Naive thymus-derived CD4-positive, alpha-beta T cell (primary cell): ENCODE data around the gene LRMDA. TPM values are rescaled to one million over a fixed set of nuclear protein-coding genes. Genes with fewer than 3 reads are reported as not detected.

ENCODE experiments used
- ATAC-seq: fragments of 150-1000 bp; cut with Tn5 transposase; 2 replicates; pipeline ENCODE4 v1.10.0; 2021; ENCODE audit warnings: mild to moderate bottlenecking, moderate library complexity
- CTCF ChIA-PET: fragments of 350-600 bp; sonication (Branson Sonifier 250); formaldehyde crosslinking; loops from one replicate; lab custom pipeline; 2021; ENCODE audit warnings: antibody characterized with exemption; lab: Charles Lee
- POLR2A ChIA-PET: fragments of 350-600 bp; sonication (Branson Sonifier 250); formaldehyde crosslinking; loops from one replicate; lab custom pipeline; 2021; ENCODE audit warnings: antibody characterized with exemption, inconsistent platforms; lab: Charles Lee
- DNase-seq, 9 donors: peaks; one replicate each; pipeline versions ENCODE4 v3.0.0 to v3.0.0-alpha.2; 2020 to 2022; ENCODE audit warnings: mixed read lengths in 1 of 9
- H3K27ac ChIP-seq: one replicate; pipeline ENCODE4 v1.7.0; 2013; ENCODE audit warnings: mild to moderate bottlenecking, low read depth, low read length, moderate library complexity
- H3K27me3 ChIP-seq, 2 donors: one replicate each; pipeline ENCODE4 v1.7.0; 2013; ENCODE audit warnings: low read length in 2 of 2, mild to moderate bottlenecking in 2 of 2, moderate library complexity in 2 of 2; ENCODE audit not compliant: control insufficient read depth in 2 of 2, insufficient read depth in 2 of 2
- H3K36me3 ChIP-seq, 3 experiments: 1 replicate in 2 of 3; 2 replicates in 1 of 3; pipeline ENCODE4 v1.7.0; 2013; ENCODE audit warnings: low read length in 3 of 3, mild to moderate bottlenecking in 3 of 3, moderate library complexity in 1 of 3; ENCODE audit not compliant: insufficient read depth in 3 of 3, control insufficient read depth in 2 of 3
- H3K4me1 ChIP-seq, 2 donors: one replicate each; pipeline ENCODE4 v1.7.0; 2013; ENCODE audit warnings: low read length in 2 of 2, mild to moderate bottlenecking in 2 of 2, moderate library complexity in 1 of 2; ENCODE audit not compliant: control insufficient read depth in 2 of 2, insufficient read depth in 2 of 2
- H3K4me3 ChIP-seq: 2 replicates; pipeline ENCODE4 v1.7.0; 2013; ENCODE audit warnings: mild to moderate bottlenecking, low read length
- H3K9me3 ChIP-seq, 3 experiments: 1 replicate in 2 of 3; 2 replicates in 1 of 3; pipeline ENCODE4 v1.7.0; 2013; ENCODE audit warnings: low read length in 3 of 3; ENCODE audit not compliant: control insufficient read depth in 2 of 3
- H3K27ac Mint-ChIP-seq, 9 donors: one replicate each; pipeline ENCODE4 v1.8.0; 2020 to 2022; ENCODE audit warnings: mixed read lengths in 9 of 9, mild to moderate bottlenecking in 8 of 9, moderate library complexity in 5 of 9, inconsistent platforms in 2 of 9
- H3K27me3 Mint-ChIP-seq, 5 donors: one replicate each; pipeline ENCODE4 v1.8.0; 2021 to 2022; ENCODE audit warnings: mixed read lengths in 5 of 5, mild to moderate bottlenecking in 1 of 5
- H3K36me3 Mint-ChIP-seq, 5 donors: one replicate each; pipeline ENCODE4 v1.8.0; 2020 to 2022; ENCODE audit warnings: mixed read lengths in 5 of 5, mild to moderate bottlenecking in 3 of 5, inconsistent platforms in 1 of 5
- H3K4me1 Mint-ChIP-seq, 7 donors: one replicate each; pipeline ENCODE4 v1.8.0; 2020 to 2022; ENCODE audit warnings: mixed read lengths in 7 of 7, mild to moderate bottlenecking in 3 of 7, inconsistent platforms in 1 of 7
- H3K4me3 Mint-ChIP-seq, 10 donors: one replicate each; pipeline ENCODE4 v1.8.0; 2020 to 2022; ENCODE audit warnings: mild to moderate bottlenecking in 10 of 10, mixed read lengths in 10 of 10, moderate library complexity in 6 of 10, inconsistent platforms in 2 of 10
- H3K9me3 Mint-ChIP-seq, 11 donors: one replicate each; pipeline ENCODE4 v1.8.0; 2020 to 2022; ENCODE audit warnings: mixed read lengths in 11 of 11, mild to moderate bottlenecking in 4 of 11, inconsistent platforms in 1 of 11, moderate library complexity in 1 of 11
- intact Hi-C, 2 donors: fragments of 100-400 bp; cut with micrococcal nuclease; formaldehyde crosslinking; loops; one replicate each; pipeline ENCODE4 v1.15.1; 2023
- polyA plus RNA-seq, 2 donors: library from polyadenylated mRNA; unstranded; fragments of 300-500 nt; fragmentation: Illumina TruSeq; gene quantifications; one replicate each; pipeline ENCODE4 v1.2.3, GENCODE V29; 2021
- total RNA-seq, 6 experiments: library from RNA in 5 of 6; stranded (reverse) in 5 of 6; gene quantifications; 1 replicate in 5 of 6; 2 replicates in 1 of 6; pipeline ENCODE4 v1.2.3 and lab custom pipeline; 2021 to 2026

LRMDA gene
- total and polyA plus RNA-seq, 7 experiments from 2014 or later, result 0.57 to 14.9 (median 3.0) TPM; not detected in 4

DNA sequence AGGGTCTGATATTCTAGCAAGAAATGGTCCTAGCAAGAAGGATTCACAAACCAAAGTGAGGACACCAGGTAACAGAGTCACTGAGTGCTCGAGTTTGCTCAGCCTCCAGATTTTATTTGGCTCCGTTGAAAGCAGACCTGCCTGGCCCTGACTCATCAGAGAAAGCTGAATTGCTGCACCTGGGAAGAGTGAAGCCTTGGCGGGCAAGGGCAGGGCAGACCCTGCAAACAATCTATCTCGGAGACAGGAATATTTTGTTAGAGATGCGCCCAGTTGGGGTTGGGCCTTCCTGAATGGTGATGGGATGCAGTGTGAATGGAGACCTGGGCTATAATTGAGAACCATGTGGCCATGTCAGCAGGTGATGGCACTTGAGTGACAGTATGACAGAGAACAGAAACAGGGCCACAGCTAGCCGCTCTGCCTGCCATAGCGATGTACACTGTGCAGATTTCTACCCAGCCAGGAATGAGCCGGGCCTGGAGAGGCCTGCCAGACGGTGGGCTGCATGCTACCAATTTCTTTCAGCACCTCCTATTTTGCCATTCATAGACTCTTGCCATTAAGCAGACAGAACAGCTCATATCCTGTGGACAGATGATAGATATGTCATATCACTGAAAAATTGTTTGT is 744.2 kb downstream of the LRMDA start:
- H3K4me1 Mint-ChIP-seq, result peaks cover 0 to 6% (median 0%) of the 10 kb centered on the region in 7 donors
- no peak overlapping the region for H3K27ac Mint-ChIP-seq
- no peak overlapping the region for H3K4me3 ChIP-seq
- DNase-seq (no peak), ATAC-seq (no peak)
- peaks cover 0 to 7% (median 1%) of the 10 kb centered on the region in 11 donors for H3K9me3 Mint-ChIP-seq
- peaks cover 0 to 5% (median 0%) of the 10 kb centered on the region in 5 donors for H3K36me3 Mint-ChIP-seq
- H3K36me3 ChIP-seq, result no peaks in the 10 kb centered on the region
- no peaks in the 10 kb centered on the region for H3K27me3 Mint-ChIP-seq
- H3K9me3 ChIP-seq, result no peaks in the 10 kb centered on the region
- H3K4me3 Mint-ChIP-seq, result no peak overlapping the region
- ChIA-PET CTCF (no interaction called here), POLR2A (no interaction called here)
- no peaks in the 10 kb centered on the region for H3K4me1 ChIP-seq
- H3K27ac ChIP-seq, result no peak overlapping the region
- H3K27me3 ChIP-seq, result no peaks in the 10 kb centered on the region
- intact Hi-C loops, result no loop called here

DNA sequence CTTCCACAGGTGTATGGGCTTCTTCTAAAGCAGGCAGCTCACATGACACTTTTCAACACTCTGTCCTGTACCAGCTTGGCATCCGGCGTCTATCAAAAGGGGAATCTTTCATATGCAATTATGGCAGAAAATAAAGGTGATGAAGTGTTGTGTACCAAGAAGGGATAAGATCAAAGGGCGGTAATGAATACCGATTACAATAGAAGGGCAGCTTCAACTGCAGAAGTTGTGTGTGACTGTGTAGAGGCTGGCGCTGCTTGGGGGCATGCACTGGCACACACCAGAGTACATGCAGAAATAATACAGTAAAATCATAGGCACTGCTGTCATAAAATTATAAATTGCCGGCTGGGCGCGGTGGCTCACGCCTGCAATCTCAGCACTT is 744.7 kb downstream of the LRMDA start:
- Mint-ChIP-seq H3K9me3 (peaks cover 0 to 8% (median 1%) of the 10 kb centered on the region in 11 donors), H3K4me3 (no peak overlapping the region), H3K36me3 (peaks cover 0 to 5% (median 0%) of the 10 kb centered on the region in 5 donors), H3K4me1 (peaks cover 0 to 6% (median 0%) of the 10 kb centered on the region in 7 donors), H3K27me3 (peaks cover 0 to 3% (median 0%) of the 10 kb centered on the region in 5 donors), H3K27ac (no peak overlapping the region)
- Histone ChIP-seq H3K4me1 (no peaks in the 10 kb centered on the region), H3K27ac (no peak overlapping the region), H3K9me3 (no peaks in the 10 kb centered on the region), H3K36me3 (no peaks in the 10 kb centered on the region), H3K4me3 (no peak overlapping the region), H3K27me3 (no peaks in the 10 kb centered on the region)
- CTCF ChIA-PET, result no interaction called here
- no peak for ATAC-seq
- DNase-seq, result no peak
- POLR2A ChIA-PET, result no interaction called here
- intact Hi-C loops, result no loop called here

DNA sequence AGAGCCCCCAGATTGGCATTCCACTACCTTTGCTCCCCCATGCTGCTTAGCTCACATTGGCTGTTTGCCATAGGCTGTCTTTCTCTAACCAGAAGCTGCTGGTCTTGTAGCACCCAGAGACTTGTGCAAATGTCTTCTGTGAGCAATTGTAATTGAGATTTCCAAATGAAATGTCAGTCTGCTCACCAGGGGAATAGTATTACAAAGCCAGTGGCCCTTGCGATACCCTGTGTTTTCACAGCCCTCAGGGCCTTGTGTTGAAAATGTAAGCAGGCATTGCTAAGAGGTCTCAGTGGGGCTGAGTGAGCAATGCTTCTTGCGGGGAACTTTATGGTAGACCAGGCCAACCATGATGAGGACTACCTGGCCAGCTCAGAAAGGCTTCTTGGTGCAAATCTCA is 746.5 kb downstream of the LRMDA start:
- Mint-ChIP-seq H3K27me3 (peaks cover 0 to 5% (median 0%) of the 10 kb centered on the region in 5 donors), H3K27ac (peak overlapping the region in 1 of 9 donors; percentile 15), H3K4me3 (peak overlapping the region in 2 of 10 donors; percentile 19 to 33), H3K36me3 (peaks cover 0 to 5% (median 0%) of the 10 kb centered on the region in 5 donors), H3K4me1 (peaks cover 0 to 9% (median 0%) of the 10 kb centered on the region in 7 donors), H3K9me3 (peaks cover 0 to 14% (median 1%) of the 10 kb centered on the region in 11 donors)
- POLR2A ChIA-PET, result interaction anchor here (0.9 kb wide), 1 partner anchor 27 kb away, joined by 3 read pairs; no protein-coding TSS in a partner anchor
- Histone ChIP-seq H3K36me3 (no peaks in the 10 kb centered on the region), H3K27me3 (no peaks in the 10 kb centered on the region), H3K4me3 (no peak overlapping the region), H3K4me1 (no peaks in the 10 kb centered on the region), H3K27ac (no peak overlapping the region), H3K9me3 (no peaks in the 10 kb centered on the region)
- ATAC-seq (no peak), DNase-seq (no peak)
- CTCF ChIA-PET, result interaction anchor here (1.1 kb wide), 1 partner anchor 18 kb away, joined by 3 read pairs; no protein-coding TSS in a partner anchor
- intact Hi-C loops, result no loop called here

- Histone ChIP-seq H3K27ac (no peak overlapping the region), H3K4me3 (no peak overlapping the region), H3K27me3 (no peaks in the 10 kb centered on the region), H3K4me1 (no peaks in the 10 kb centered on the region), H3K36me3 (no peaks in the 10 kb centered on the region), H3K9me3 (no peaks in the 10 kb centered on the region)
- Mint-ChIP-seq H3K27ac (peak overlapping the region in 3 of 9 donors; percentile 15 to 65 (median 22)), H3K4me3 (peak overlapping the region in 4 of 10 donors; percentile 5 to 38 (median 26)), H3K36me3 (peaks cover 0 to 5% (median 0%) of the 10 kb centered on the region in 5 donors), H3K4me1 (peaks cover 0 to 9% (median 0%) of the 10 kb centered on the region in 7 donors), H3K27me3 (peaks cover 0 to 5% (median 0%) of the 10 kb centered on the region in 5 donors), H3K9me3 (peaks cover 0 to 14% (median 1%) of the 10 kb centered on the region in 11 donors)
- ChIA-PET CTCF (interaction anchor here (1.1 kb wide), 1 partner anchor 19 kb away, joined by 3 read pairs; no protein-coding TSS in a partner anchor), POLR2A (no interaction called here)
- intact Hi-C loops, result no loop called here
- ATAC-seq, result no peak
- DNase-seq, result peak in 1 of 9 donors; percentile 3
These were observed 747.3 kb downstream of the LRMDA start for GRCh38 chr10:76178532-76179292.

DNA sequence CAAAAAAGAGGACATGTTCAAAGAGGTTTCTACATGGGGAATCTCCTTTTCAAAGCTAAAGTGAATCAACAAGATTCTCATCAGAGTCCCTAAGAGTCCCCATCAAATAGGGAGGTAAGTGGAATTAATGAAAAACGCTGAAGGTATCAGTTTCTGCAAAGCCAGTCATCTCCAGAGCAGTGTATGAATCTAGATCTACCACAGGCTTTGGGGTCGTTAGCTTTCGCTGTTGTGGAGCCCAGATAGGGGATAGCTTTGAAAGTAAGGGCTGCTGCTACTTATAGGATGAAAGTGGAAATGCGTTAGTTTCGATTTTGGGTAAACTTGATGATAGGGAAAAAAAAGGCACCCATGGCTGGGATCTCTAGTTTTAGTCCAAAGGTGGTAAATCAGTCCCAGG is 748.4 kb downstream of the LRMDA start:
- ChIA-PET CTCF (no interaction called here), POLR2A (no interaction called here)
- Mint-ChIP-seq H3K4me3 (no peak overlapping the region), H3K4me1 (peaks cover 0 to 9% (median 0%) of the 10 kb centered on the region in 7 donors), H3K27me3 (peaks cover 0 to 5% (median 0%) of the 10 kb centered on the region in 5 donors), H3K27ac (no peak overlapping the region), H3K9me3 (peaks cover 0 to 13% (median 1%) of the 10 kb centered on the region in 11 donors), H3K36me3 (peaks cover 0 to 5% (median 0%) of the 10 kb centered on the region in 5 donors)
- ATAC-seq (no peak), DNase-seq (no peak)
- no peaks in the 10 kb centered on the region for H3K4me1 ChIP-seq
- H3K27me3 ChIP-seq, result no peaks in the 10 kb centered on the region
- no peak overlapping the region for H3K4me3 ChIP-seq
- H3K36me3 ChIP-seq, result no peaks in the 10 kb centered on the region
- intact Hi-C loops, result no loop called here
- H3K27ac ChIP-seq, result no peak overlapping the region
- no peaks in the 10 kb centered on the region for H3K9me3 ChIP-seq

DNA sequence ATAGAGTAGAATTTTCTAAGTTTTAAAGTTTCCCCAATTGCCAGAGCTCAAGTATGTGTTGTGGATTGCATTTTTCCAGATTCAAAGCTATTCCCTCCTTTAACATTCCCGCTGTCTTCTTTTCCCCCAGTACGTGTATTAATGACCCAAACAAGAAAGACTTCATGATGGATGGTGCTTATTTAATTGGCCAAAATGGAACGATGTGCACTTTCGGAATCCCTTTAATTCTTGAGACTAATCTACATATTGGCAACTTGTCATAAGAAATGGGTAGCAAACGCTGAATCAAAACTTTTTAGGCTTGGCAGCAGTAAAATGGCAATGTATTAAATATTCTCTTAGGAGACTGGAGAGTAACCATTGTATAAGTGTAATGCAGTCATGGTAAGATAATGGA is 753.2 kb downstream of the LRMDA start:
- H3K27me3 ChIP-seq, result no peaks in the 10 kb centered on the region
- H3K4me3 ChIP-seq, result no peak overlapping the region
- ATAC-seq, result no peak
- Mint-ChIP-seq H3K9me3 (peaks cover 0 to 10% (median 0%) of the 10 kb centered on the region in 11 donors), H3K4me3 (no peak overlapping the region), H3K36me3 (no peaks in the 10 kb centered on the region), H3K27me3 (peaks cover 0 to 5% (median 0%) of the 10 kb centered on the region in 5 donors), H3K4me1 (peaks cover 0 to 9% (median 0%) of the 10 kb centered on the region in 7 donors), H3K27ac (no peak overlapping the region)
- H3K9me3 ChIP-seq, result no peaks in the 10 kb centered on the region
- no peaks in the 10 kb centered on the region for H3K36me3 ChIP-seq
- DNase-seq, result no peak
- POLR2A ChIA-PET, result no interaction called here
- H3K27ac ChIP-seq, result no peak overlapping the region
- intact Hi-C loops, result no loop called here
- CTCF ChIA-PET, result no interaction called here
- H3K4me1 ChIP-seq, result no peaks in the 10 kb centered on the region
